RWPE2 (cell line): ENCODE data around the gene DEPDC5.

Experiments
- ATAC-seq: fragments of 200-7000 bp; cut with Tn5 transposase; 3 replicates; pipeline ENCODE4 v1.9.1; 2021; ENCODE audit warnings: low read depth
- DNase-seq: peaks from one replicate; pipeline ENCODE4 v3.0.0-alpha.2; 2020; ENCODE audit warnings: low spot score
- H3K27ac ChIP-seq: fragments of 450-650 bp; 2 replicates; pipeline ENCODE4 v1.5.1; 2017; ENCODE audit warnings: mild to moderate bottlenecking; ENCODE audit not compliant: poor library complexity, severe bottlenecking
- H3K27me3 ChIP-seq: fragments of 250-450 bp; sonication (Bioruptor Pico); 2 replicates; pipeline ENCODE4 v1.5.1; 2021; ENCODE audit warnings: mild to moderate bottlenecking, moderate library complexity; ENCODE audit not compliant: insufficient read depth, poor library complexity, severe bottlenecking
- H3K36me3 ChIP-seq: fragments of 250-450 bp; sonication (Bioruptor Pico); 2 replicates; pipeline ENCODE4 v1.5.1; 2020; ENCODE audit warnings: low read depth, mild to moderate bottlenecking, moderate library complexity
- H3K4me1 ChIP-seq: fragments of 250-450 bp; sonication (Bioruptor Pico); 2 replicates; pipeline ENCODE4 v1.5.1; 2021; ENCODE audit warnings: mild to moderate bottlenecking, moderate library complexity; ENCODE audit not compliant: insufficient read depth, poor library complexity, severe bottlenecking
- H3K4me3 ChIP-seq: fragments of 250-450 bp; sonication (Bioruptor Pico); 2 replicates; pipeline ENCODE4 v1.5.1; 2021; ENCODE audit warnings: mild to moderate bottlenecking, moderate library complexity; ENCODE audit not compliant: severe bottlenecking
- H3K9me3 ChIP-seq: fragments of 250-450 bp; sonication (Bioruptor Pico); 2 replicates; pipeline ENCODE4 v1.5.1; 2021; ENCODE audit warnings: mild to moderate bottlenecking, moderate library complexity; ENCODE audit not compliant: severe bottlenecking
- TF ChIP-seq, protein P1 (sequence below): fragments of 450-650 bp; IDR thresholded peaks from one replicate; pipeline ENCODE4 v1.5.1; 2017; ENCODE audit warnings: mild to moderate bottlenecking, moderate library complexity; ENCODE audit not compliant: poor library complexity, severe bottlenecking

Gene DEPDC5

GRCh38 chr22:31954535-31955523 lies 201.0 kb downstream of the DEPDC5 start:
- no peak for ATAC-seq
- TF ChIP-seq, protein P1, sequence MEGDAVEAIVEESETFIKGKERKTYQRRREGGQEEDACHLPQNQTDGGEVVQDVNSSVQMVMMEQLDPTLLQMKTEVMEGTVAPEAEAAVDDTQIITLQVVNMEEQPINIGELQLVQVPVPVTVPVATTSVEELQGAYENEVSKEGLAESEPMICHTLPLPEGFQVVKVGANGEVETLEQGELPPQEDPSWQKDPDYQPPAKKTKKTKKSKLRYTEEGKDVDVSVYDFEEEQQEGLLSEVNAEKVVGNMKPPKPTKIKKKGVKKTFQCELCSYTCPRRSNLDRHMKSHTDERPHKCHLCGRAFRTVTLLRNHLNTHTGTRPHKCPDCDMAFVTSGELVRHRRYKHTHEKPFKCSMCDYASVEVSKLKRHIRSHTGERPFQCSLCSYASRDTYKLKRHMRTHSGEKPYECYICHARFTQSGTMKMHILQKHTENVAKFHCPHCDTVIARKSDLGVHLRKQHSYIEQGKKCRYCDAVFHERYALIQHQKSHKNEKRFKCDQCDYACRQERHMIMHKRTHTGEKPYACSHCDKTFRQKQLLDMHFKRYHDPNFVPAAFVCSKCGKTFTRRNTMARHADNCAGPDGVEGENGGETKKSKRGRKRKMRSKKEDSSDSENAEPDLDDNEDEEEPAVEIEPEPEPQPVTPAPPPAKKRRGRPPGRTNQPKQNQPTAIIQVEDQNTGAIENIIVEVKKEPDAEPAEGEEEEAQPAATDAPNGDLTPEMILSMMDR = no peak
- no peaks in the 10 kb centered on the region for H3K9me3 ChIP-seq
- H3K4me3 ChIP-seq = no peak overlapping the region
- H3K27ac ChIP-seq = no peak overlapping the region
- peaks cover 78% of the 10 kb centered on the region for H3K36me3 ChIP-seq
- no peak for DNase-seq
- peaks cover 23% of the 10 kb centered on the region for H3K4me1 ChIP-seq
- no peaks in the 10 kb centered on the region for H3K27me3 ChIP-seq

- H3K27ac ChIP-seq = no peak overlapping the region
- H3K27me3 ChIP-seq = no peaks in the 10 kb centered on the region
- H3K4me1 ChIP-seq = peaks cover 15% of the 10 kb centered on the region
- DNase-seq (no peak), ATAC-seq (no peak)
- peaks cover 64% of the 10 kb centered on the region for H3K36me3 ChIP-seq
- H3K4me3 ChIP-seq = no peak overlapping the region
- TF ChIP-seq, protein P1 = no peak
- H3K9me3 ChIP-seq = no peaks in the 10 kb centered on the region
These were observed 202.5 kb downstream of the DEPDC5 start for GRCh38 chr22:31956360-31956759.
